Measurements from ENCODE around the gene PDE4B. TPM values are rescaled to one million over a fixed set of nuclear protein-coding genes. Genes with fewer than 3 reads are reported as not detected.
A peak's percentile ranks its signal among the peaks of the same experiment; 100 is the strongest.

Gene PDE4B
- total RNA-seq, 1 experiment from 2014 or later, result 3.3 TPM

DNA sequence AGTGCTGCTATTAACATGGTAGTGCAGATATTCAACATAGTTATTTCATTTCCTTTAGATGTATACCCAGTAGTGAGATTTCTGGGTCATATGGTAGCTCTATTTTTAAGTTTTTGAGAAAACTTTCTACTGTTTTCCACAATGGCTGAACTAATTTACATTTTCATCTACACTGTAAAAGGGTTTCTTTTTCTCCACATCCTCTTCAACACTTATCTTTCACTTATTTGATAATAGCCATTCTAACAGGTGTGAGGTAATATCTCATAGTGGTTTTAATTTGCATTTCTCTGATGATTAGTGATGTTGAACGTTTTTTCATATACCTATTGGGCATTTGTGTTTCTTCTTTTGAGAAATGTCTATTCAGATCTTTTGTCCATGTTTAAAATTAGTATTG lies 149.8 kb downstream of the PDE4B start:
- CTCF ChIA-PET, result interaction anchor here (1.9 kb wide), 1 partner anchor 300 kb away, joined by 8 read pairs; no protein-coding TSS in a partner anchor
- Mint-ChIP-seq H3K9me3 (ENCODE audit: unreplicated experiment) (no peaks in the 10 kb centered on the region), H3K27ac (ENCODE audit: low read depth, unreplicated experiment) (no peak overlapping the region), H3K4me1 (ENCODE audit: insufficient read depth, unreplicated experiment) (no peaks in the 10 kb centered on the region), H3K27me3 (ENCODE audit: insufficient read depth, unreplicated experiment) (peaks cover 41% of the 10 kb centered on the region), H3K36me3 (ENCODE audit: insufficient read depth, unreplicated experiment) (no peaks in the 10 kb centered on the region), H3K4me3 (ENCODE audit: unreplicated experiment) (no peak overlapping the region)
- intact Hi-C loops (cut with micrococcal nuclease), result no loop called here
- POLR2A ChIA-PET, result no interaction called here
- BruUV-seq (replicated peaks), result no TSS peak
- no peak for TF ChIP-seq CTCF (IDR thresholded peaks at IDR 0.05; ENCODE audit: unreplicated experiment)
- DNase-seq (ENCODE audit: unreplicated experiment), result no peak

DNA sequence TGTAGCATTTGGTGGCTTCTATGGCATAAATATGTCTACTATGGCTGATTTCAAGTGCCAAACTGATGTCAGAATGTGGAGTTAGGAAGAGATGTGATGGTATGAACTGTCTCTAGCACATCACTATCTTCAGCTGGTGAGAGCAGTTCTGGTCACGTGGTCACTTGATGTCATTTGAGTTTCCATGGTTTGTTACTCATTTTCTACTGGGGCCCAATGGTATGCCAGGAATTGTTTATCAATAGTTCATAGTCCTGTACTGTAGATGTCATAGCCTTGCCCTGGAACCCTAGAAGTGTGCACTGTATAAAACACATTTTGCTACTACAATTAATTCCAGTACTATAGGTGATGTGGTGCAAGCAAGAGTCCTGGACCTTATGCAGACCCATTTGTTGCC lies 153.7 kb downstream of the PDE4B start:
- intact Hi-C loops (cut with micrococcal nuclease), result no loop called here
- no peak for DNase-seq (ENCODE audit: unreplicated experiment)
- Mint-ChIP-seq H3K27ac (ENCODE audit: low read depth, unreplicated experiment) (no peak overlapping the region), H3K27me3 (ENCODE audit: insufficient read depth, unreplicated experiment) (peaks cover 23% of the 10 kb centered on the region), H3K4me1 (ENCODE audit: insufficient read depth, unreplicated experiment) (no peaks in the 10 kb centered on the region), H3K9me3 (ENCODE audit: unreplicated experiment) (no peaks in the 10 kb centered on the region), H3K4me3 (ENCODE audit: unreplicated experiment) (no peak overlapping the region), H3K36me3 (ENCODE audit: insufficient read depth, unreplicated experiment) (no peaks in the 10 kb centered on the region)
- no peak for TF ChIP-seq CTCF (IDR thresholded peaks at IDR 0.05; ENCODE audit: unreplicated experiment)
- POLR2A ChIA-PET, result no interaction called here
- CTCF ChIA-PET, result interaction anchor here (0.6 kb wide), 2 partner anchors 47 to 686 kb away, joined by 3 to 4 read pairs; no protein-coding TSS in a partner anchor
- BruUV-seq (replicated peaks), result no TSS peak

DNA sequence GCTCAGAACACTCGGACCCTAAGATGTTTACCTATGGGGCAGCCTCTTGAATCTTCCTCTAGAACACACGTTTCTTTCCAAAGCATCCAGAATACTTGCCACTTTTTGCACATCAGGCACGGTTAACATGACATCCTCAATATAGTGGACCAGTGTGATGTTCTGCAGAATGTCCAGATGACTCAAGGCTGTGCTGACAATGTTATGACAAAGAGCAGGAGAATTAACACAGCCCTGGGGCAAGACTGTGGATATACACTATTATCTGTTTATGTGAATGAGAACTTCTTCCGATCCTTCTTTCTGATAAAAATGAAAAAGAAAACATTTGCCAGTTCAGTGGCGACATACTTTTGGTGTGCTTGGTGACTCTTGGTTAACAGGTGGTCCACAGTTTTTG lies 154.3 kb downstream of the PDE4B start:
- Mint-ChIP-seq H3K27ac (ENCODE audit: low read depth, unreplicated experiment) (no peak overlapping the region), H3K36me3 (ENCODE audit: insufficient read depth, unreplicated experiment) (no peaks in the 10 kb centered on the region), H3K27me3 (ENCODE audit: insufficient read depth, unreplicated experiment) (peaks cover 23% of the 10 kb centered on the region), H3K4me1 (ENCODE audit: insufficient read depth, unreplicated experiment) (no peaks in the 10 kb centered on the region), H3K9me3 (ENCODE audit: unreplicated experiment) (no peaks in the 10 kb centered on the region), H3K4me3 (ENCODE audit: unreplicated experiment) (no peak overlapping the region)
- POLR2A ChIA-PET, result no interaction called here
- BruUV-seq (replicated peaks), result no TSS peak
- DNase-seq (ENCODE audit: unreplicated experiment), result no peak
- no peak for TF ChIP-seq CTCF (IDR thresholded peaks at IDR 0.05; ENCODE audit: unreplicated experiment)
- CTCF ChIA-PET, result interaction anchor here (0.6 to 1.0 kb wide), 2 partner anchors 47 to 237 kb away, joined by 3 to 4 read pairs; no protein-coding TSS in a partner anchor
- intact Hi-C loops (cut with micrococcal nuclease), result no loop called here

- H3K4me3 Mint-ChIP-seq (ENCODE audit: unreplicated experiment), result no peak overlapping the region
- H3K27me3 Mint-ChIP-seq (ENCODE audit: insufficient read depth, unreplicated experiment), result peaks cover 19% of the 10 kb centered on the region
- H3K27ac Mint-ChIP-seq (ENCODE audit: low read depth, unreplicated experiment), result no peak overlapping the region
- H3K36me3 Mint-ChIP-seq (ENCODE audit: insufficient read depth, unreplicated experiment), result no peaks in the 10 kb centered on the region
- DNase-seq (ENCODE audit: unreplicated experiment), result peak; percentile 66
- ChIA-PET POLR2A (no interaction called here), CTCF (interaction anchor here (1.1 to 1.5 kb wide), 4 partner anchors 9 to 497 kb away, joined by 3 to 5 read pairs (median 4); no protein-coding TSS in a partner anchor)
- no peaks in the 10 kb centered on the region for H3K4me1 Mint-ChIP-seq (ENCODE audit: insufficient read depth, unreplicated experiment)
- no peak for TF ChIP-seq CTCF (IDR thresholded peaks at IDR 0.05; ENCODE audit: unreplicated experiment)
- no peaks in the 10 kb centered on the region for H3K9me3 Mint-ChIP-seq (ENCODE audit: unreplicated experiment)
- BruUV-seq (replicated peaks), result no TSS peak
- intact Hi-C loops (cut with micrococcal nuclease), result no loop called here
Measured at GRCh38 chr1:65948609-65949229, 156.0 kb downstream of the PDE4B start.

Data from MCF 10A (cell line).